ENCODE results near the gene GGT6.

GGT6 gene

DNA sequence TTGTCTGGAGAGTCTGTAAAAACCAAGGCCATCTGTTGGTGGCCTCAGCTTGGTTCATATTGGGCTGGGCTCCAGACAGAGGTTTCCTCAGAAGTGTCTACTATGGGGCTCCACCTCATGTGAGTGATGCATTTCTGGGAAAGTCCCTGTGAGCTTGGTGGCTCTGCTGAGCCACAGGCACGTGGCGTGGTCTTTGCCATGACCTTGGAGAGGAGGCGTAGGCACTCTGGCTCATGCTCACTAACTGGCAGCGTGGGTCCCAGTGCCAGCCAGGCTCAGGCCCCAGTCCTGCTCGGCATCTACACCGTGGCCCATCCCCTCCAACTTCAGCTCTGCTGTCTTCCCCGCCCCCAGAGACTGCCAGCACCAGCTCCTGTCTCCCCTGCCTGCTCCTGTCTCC lies 13.3 kb upstream of the GGT6 start:
- Mint-ChIP-seq H3K27ac (no peak overlapping the region), H3K4me1 (ENCODE audit: low read depth) (peaks cover 13% of the 10 kb centered on the region), H3K27me3 (ENCODE audit: low read depth) (peaks cover 21% of the 10 kb centered on the region), H3K4me3 (no peak overlapping the region), H3K36me3 (ENCODE audit: low read depth) (no peaks in the 10 kb centered on the region), H3K9me3 (no peaks in the 10 kb centered on the region)

DNA sequence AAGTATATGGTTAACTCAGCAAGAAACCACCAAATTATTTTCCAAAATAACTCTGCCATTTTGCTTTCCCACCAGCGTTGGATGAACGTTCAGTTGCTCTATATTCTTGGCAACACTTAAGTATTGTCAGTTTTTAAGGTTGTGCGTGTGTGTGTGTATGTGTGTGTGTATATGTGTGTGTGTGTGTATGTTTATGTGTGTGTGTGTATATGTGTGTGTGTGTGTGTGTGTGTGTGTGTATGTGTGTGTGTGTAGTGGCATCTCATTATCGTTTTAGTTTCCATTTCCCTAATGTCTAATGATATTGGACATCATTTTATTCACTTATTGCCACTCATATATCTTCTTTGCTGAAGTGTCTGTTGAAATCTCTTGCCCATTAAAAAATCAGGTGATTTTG lies 12.7 kb upstream of the GGT6 start:
- H3K9me3 Mint-ChIP-seq: no peaks in the 10 kb centered on the region
- H3K4me1 Mint-ChIP-seq (ENCODE audit: low read depth): peaks cover 13% of the 10 kb centered on the region
- peaks cover 24% of the 10 kb centered on the region for H3K27me3 Mint-ChIP-seq (ENCODE audit: low read depth)
- H3K27ac Mint-ChIP-seq: no peak overlapping the region
- no peaks in the 10 kb centered on the region for H3K36me3 Mint-ChIP-seq (ENCODE audit: low read depth)
- no peak overlapping the region for H3K4me3 Mint-ChIP-seq

DNA sequence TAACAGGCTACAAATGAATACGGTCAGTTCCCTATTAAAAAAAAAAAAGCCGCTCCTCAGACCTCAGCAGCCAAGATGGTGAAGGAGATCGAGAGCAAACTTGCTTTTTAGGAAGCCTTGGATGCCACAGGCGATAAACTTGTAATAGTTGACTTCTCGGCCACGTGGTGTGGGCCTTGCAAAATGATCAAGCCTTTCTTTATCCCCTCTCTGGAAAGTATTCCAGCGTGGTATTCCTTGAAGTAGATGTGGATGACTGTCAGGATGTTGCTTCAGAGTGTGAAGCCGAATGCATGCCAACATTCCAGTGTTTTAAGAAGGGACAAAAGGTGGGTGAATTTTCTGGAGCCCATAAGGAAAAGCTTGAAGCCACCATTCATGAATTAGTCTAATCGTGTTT lies 11.8 kb upstream of the GGT6 start:
- Mint-ChIP-seq H3K27ac (no peak overlapping the region), H3K4me3 (no peak overlapping the region), H3K9me3 (no peaks in the 10 kb centered on the region), H3K4me1 (ENCODE audit: low read depth) (peaks cover 13% of the 10 kb centered on the region), H3K27me3 (ENCODE audit: low read depth) (peaks cover 24% of the 10 kb centered on the region), H3K36me3 (ENCODE audit: low read depth) (no peaks in the 10 kb centered on the region)

DNA sequence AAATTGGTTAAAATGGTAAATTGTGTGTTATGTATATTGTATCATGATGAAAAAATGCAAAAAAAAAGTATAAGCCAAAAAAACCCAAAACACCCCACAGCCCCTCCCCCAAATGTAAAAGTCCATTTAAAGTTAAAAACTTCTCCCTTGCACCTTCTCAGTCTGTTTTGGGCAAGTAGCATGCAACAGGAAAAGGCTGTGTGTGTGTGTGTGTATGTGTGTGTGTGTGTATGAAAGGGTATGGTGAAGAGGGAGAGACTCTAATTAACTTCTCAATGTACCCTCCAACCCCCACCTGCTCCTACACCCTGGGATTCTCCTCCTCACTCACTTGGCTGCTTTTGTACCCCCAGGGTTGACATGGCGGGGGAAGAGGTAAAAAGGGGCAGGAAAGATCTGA lies 9.2 kb upstream of the GGT6 start:
- H3K9me3 Mint-ChIP-seq: no peaks in the 10 kb centered on the region
- H3K36me3 Mint-ChIP-seq (ENCODE audit: low read depth): no peaks in the 10 kb centered on the region
- peaks cover 23% of the 10 kb centered on the region for H3K4me1 Mint-ChIP-seq (ENCODE audit: low read depth)
- no peak overlapping the region for H3K27ac Mint-ChIP-seq
- no peak overlapping the region for H3K4me3 Mint-ChIP-seq
- H3K27me3 Mint-ChIP-seq (ENCODE audit: low read depth): peaks cover 26% of the 10 kb centered on the region

DNA sequence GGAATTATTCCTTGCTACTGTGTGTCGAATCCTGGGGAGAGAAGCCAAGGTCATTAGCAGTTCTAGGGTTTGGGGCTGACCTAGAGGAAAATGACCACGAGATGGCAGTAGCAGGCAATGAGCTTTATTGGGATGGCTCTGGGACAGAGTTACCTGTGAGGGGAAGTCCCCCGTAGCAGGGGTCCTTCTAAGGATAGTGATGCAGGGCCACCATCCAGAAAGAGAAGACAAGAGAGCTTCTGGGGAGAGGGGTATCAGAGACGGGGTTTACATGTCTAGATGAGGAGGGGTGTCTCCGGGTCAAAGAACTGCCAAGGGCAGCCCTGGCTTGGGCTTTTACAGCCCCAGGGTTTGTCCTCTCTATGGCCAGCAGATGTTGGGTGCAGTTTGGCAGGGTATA lies 6.4 kb upstream of the GGT6 start:
- Mint-ChIP-seq H3K9me3 (no peaks in the 10 kb centered on the region), H3K4me1 (ENCODE audit: low read depth) (peaks cover 32% of the 10 kb centered on the region), H3K36me3 (ENCODE audit: low read depth) (no peaks in the 10 kb centered on the region), H3K4me3 (no peak overlapping the region), H3K27me3 (ENCODE audit: low read depth) (peaks cover 15% of the 10 kb centered on the region), H3K27ac (no peak overlapping the region)

DNA sequence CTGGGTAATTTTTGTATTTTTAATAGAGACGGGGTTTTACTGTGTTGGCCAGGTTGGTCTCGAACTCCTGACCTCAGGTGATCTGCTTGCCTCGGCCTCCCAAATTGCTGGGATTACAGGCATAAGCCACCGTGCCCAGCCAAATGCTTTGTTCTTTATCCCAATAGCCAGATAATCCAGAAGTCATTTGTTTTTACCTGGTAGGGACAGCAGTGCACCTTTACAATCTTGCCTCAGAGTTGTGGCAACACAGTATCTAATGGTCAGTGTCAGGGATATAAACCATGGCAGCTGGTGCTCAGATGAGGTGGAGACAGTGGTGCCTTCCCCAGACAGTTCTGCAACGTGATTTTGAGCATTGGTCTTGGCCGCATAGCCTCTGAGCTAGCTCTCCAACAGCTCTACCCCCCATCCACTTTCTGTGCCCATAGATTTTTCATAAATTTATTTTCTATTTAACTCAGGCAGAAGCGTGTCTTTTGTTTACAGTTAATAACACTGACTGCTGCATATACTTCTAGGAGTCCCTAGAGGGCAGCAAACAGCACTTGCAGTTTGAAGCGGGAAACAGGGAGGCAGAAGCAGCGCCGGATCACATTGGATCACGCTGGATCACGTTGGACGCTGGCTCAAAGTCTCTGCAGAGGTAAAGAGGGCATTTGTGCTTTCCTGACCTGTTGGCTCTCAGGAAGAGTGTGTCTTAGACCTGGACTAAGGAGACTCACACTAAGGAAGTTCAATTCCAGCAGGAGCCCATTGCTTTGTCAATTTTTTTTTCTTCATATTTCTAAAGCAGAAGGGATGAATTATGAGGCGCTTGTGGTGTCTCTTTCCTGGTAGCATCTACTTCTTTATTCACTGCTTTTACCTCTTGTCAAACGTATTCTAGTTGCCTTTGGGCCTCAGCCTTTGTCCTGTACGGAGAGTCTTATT lies 5.1 kb upstream of the GGT6 start:
- Mint-ChIP-seq H3K27me3 (ENCODE audit: low read depth) (peaks cover 15% of the 10 kb centered on the region), H3K27ac (peak overlapping the region; percentile 42), H3K4me1 (ENCODE audit: low read depth) (peaks cover 35% of the 10 kb centered on the region), H3K4me3 (no peak overlapping the region), H3K36me3 (ENCODE audit: low read depth) (no peaks in the 10 kb centered on the region), H3K9me3 (no peaks in the 10 kb centered on the region)

DNA sequence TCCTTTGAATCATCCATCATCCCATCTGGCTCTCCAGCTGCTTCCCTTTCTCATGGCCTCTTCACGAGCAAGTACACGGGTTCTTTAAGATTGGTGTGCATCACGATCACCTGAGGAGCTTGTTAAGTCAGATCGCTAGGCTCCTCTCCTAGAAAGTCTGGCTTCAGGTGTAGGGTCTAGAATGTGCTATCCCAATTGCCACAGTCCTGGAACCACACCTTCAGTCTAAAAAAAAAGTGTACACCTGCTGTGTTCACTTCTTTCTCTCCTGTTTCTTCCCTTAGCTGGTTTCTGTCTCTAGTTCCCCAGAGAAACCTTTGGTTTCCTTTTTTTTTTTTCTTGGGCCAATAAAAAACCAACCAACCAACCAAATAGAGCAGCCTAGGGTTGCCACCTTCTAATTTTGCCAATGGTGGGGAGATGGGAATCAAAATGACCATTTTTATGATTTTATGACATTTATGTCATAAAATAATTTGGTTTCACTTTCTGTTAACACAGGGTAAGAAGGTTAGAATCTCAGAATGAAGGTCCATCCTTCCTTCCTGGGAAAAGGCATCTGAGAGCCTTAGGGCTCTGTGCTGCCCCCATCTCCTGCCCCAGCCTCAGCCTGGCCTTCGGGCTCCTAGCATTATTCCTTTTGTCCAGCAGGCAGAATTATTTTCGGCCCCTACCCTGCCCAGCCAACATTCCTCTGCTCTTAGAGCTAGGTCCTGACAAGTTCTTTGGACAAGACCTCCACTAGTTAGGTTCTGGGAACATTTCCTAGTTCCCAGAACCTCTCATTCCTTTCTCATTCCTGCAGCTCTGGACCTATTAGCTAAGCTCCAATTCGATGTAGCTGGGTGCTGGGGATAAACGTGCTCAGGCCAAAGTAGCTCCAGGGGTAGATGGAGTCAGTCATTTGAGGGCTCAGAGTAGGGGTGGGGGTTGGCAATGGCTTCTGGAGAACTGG lies 1.9 kb upstream of the GGT6 start:
- H3K9me3 Mint-ChIP-seq: no peaks in the 10 kb centered on the region
- no peaks in the 10 kb centered on the region for H3K36me3 Mint-ChIP-seq (ENCODE audit: low read depth)
- H3K27me3 Mint-ChIP-seq (ENCODE audit: low read depth): peaks cover 5% of the 10 kb centered on the region
- peak overlapping the region; percentile 31 for H3K4me3 Mint-ChIP-seq
- peak overlapping the region; percentile 78 for H3K27ac Mint-ChIP-seq
- H3K4me1 Mint-ChIP-seq (ENCODE audit: low read depth): peaks cover 34% of the 10 kb centered on the region

DNA sequence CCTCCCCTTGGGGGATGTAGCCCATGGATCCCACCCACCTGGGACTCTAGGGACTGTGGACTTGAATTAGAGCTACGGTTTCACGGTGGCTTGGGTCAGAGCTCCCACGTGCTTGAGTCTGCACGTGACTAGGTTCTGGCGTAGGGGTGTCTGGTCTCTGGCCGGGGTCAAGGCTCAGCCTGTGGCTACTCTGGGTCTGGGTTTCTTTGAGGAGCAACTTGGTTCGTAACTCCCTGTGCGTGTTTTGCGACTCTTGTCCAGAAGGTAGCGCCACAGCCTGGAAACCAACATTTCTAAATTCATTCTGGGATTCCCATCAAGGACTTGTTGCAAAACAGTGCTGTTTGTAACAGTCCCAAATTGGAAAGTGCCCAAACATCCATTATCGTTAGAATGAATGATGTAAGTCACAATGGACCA lies 470 bp upstream of the GGT6 start:
- Mint-ChIP-seq H3K4me1 (ENCODE audit: low read depth) (peaks cover 37% of the 10 kb centered on the region), H3K36me3 (ENCODE audit: low read depth) (no peaks in the 10 kb centered on the region), H3K4me3 (no peak overlapping the region), H3K27ac (peak overlapping the region; percentile 27), H3K27me3 (ENCODE audit: low read depth) (no peaks in the 10 kb centered on the region), H3K9me3 (no peaks in the 10 kb centered on the region)

DNA sequence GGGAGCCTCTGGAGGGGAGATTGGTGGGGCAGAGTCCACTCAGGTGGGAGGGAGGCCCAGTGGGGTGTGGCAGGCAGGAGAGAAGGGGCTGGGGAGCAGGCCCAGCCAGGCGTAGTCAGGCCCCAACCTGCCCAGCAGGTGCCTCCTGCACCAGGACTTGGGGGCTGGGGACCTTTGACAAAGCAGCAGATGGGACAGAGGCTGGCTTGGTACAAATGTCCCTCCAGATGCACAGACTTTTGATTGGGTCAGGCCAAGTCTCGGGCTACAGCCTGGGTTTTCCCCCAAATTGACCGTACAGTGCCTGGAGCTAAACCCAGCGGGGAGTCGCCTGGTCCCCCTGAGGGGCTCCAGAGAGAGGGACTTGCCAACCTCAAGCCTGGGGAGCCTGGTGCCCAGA lies 411 bp downstream of the GGT6 start:
- H3K4me3 Mint-ChIP-seq: no peak overlapping the region

DNA sequence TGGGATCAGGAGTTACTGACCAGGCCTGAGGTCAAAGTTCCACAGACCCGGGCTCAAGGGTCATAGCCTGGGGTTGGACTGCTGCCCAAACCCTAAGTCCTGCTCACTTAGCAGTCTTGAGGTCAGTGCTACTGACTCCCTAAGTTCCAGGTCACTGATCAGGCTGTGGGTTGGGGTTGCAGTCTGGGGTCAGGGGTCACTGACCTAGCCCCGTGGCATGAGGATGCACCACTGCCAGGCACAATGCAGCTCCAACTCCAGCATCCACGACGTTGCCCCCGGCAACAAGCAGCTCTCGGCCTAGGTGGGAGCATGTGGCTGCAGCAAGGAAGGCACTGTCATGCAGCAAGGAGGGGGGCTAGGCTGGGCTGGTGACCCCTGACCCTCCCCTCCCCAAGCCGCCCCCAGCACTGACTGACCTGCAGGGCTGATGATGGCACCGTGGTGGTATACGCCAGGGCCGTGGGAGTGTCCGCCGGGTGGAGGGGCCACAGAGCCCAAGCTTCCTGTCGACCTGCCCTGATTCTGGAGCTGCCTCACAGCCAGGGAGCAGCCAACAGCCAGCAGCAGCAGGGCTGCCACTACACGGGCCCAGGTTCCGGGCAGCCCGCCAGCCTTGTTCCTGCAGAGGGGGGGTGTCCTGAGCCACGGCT lies 1.1 kb downstream of the GGT6 start:
- H3K4me3 Mint-ChIP-seq: no peak overlapping the region
- H3K27ac Mint-ChIP-seq: no peak overlapping the region
- no peaks in the 10 kb centered on the region for H3K9me3 Mint-ChIP-seq
- no peaks in the 10 kb centered on the region for H3K36me3 Mint-ChIP-seq (ENCODE audit: low read depth)
- no peaks in the 10 kb centered on the region for H3K27me3 Mint-ChIP-seq (ENCODE audit: low read depth)
- peaks cover 42% of the 10 kb centered on the region for H3K4me1 Mint-ChIP-seq (ENCODE audit: low read depth)

More for the DNA sequence above, 411 bp downstream of the GGT6 start:
- Mint-ChIP-seq H3K36me3 (ENCODE audit: low read depth) (no peaks in the 10 kb centered on the region), H3K27me3 (ENCODE audit: low read depth) (no peaks in the 10 kb centered on the region), H3K27ac (peak overlapping the region; percentile 55), H3K9me3 (no peaks in the 10 kb centered on the region), H3K4me1 (ENCODE audit: low read depth) (peaks cover 36% of the 10 kb centered on the region)

DNA sequence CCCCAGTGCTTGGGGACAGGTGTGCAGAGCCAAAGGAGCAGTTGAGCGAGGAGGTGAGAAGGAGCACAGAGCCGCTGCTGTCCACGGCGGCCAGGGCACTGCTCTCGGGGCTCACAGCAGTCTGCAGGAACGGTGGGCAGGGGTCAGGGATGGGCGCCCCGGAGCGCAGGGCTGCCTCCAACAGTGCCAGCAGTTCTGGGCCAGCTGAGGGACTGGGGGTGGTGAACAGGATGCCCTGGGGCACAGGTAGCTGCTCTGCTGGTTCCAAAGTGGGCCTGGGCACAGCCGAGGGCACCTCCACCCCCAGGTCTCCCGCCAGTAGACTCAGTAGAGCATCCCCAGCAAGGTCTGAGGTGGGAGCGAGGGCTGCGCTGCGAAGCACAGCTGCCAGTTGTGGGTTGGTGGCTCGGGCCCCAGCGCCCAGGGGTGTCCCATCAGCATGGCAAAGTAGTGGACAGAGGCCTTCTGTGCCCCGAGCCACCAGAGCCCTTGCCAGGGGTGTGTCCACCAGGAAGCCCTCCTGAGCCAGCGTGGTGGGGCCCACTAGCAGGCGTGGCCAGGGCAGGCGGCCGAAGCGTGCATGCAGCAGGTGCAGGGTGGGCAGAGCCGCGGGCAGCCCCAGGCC lies 1.9 kb downstream of the GGT6 start:
- H3K4me3 Mint-ChIP-seq: no peak overlapping the region
- H3K36me3 Mint-ChIP-seq (ENCODE audit: low read depth): no peaks in the 10 kb centered on the region
- no peaks in the 10 kb centered on the region for H3K9me3 Mint-ChIP-seq
- no peak overlapping the region for H3K27ac Mint-ChIP-seq
- peaks cover 44% of the 10 kb centered on the region for H3K4me1 Mint-ChIP-seq (ENCODE audit: low read depth)
- H3K27me3 Mint-ChIP-seq (ENCODE audit: low read depth): no peaks in the 10 kb centered on the region

DNA sequence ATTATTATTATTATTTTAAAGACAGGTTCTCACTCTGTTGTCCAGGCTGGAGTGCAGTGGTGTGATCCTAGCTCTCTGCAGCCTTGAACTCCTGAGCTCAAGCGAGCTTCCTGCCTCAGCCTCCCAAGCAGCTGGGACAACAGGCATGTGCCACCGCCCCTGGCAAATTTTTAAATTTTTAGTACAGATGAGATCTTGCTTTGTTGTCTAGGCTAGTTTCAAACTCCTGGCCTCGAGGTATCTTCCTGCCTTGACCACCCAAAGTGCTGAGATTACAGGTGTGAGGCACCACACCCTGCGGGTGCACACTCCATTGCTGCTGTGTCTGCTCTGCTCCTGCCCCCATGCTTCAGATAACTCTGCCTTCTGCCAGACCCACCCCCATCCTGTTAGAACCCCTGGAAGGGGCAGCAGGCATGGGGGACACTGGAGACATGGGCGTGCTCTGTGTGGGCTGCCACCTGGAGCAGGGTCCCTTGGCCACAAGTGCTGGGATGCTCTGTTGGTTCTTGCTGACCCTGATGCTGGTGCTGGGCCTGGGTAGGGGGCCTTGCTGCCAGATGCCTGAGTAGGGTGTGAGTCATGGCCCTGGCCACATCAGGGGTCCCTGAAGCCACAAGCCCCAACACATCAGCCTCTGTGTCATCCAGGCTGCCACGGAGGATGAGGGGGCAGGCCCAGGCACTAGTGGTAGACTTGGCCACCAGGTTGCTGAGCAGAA lies 2.6 kb downstream of the GGT6 start:
- no peaks in the 10 kb centered on the region for H3K9me3 Mint-ChIP-seq
- no peak overlapping the region for H3K27ac Mint-ChIP-seq
- no peak overlapping the region for H3K4me3 Mint-ChIP-seq
- H3K4me1 Mint-ChIP-seq (ENCODE audit: low read depth): peaks cover 37% of the 10 kb centered on the region
- H3K36me3 Mint-ChIP-seq (ENCODE audit: low read depth): no peaks in the 10 kb centered on the region
- H3K27me3 Mint-ChIP-seq (ENCODE audit: low read depth): no peaks in the 10 kb centered on the region

DNA sequence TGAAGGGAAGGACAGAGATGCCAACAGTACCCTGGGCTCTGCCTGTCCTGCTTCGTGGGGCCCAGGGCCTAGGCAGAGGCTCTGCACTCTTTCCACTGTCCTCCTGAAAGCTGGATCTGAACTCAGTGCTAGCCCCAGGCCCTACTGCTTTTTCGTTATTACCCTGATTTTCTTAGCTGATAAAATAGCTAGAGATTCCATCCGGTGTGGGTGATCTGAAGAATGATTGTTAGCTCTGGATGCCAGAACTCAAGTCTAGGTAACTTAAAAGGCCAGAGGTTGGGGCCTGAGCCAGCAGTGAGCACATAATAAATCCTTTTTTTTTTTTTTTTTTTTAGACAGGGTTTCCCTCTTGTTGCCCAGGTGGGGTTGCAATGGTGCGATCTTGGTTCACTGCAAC lies 3.4 kb downstream of the GGT6 start:
- H3K27me3 Mint-ChIP-seq (ENCODE audit: low read depth): no peaks in the 10 kb centered on the region
- H3K4me1 Mint-ChIP-seq (ENCODE audit: low read depth): peaks cover 29% of the 10 kb centered on the region
- H3K4me3 Mint-ChIP-seq: no peak overlapping the region
- H3K27ac Mint-ChIP-seq: no peak overlapping the region
- peaks cover 3% of the 10 kb centered on the region for H3K36me3 Mint-ChIP-seq (ENCODE audit: low read depth)
- H3K9me3 Mint-ChIP-seq: no peaks in the 10 kb centered on the region

Measured in T-helper 1 cell treated with Interleukin-12 subunit alpha and Interleukin-12 subunit beta and Interleukin-4 antibody, amounts not matched to agents 30 μg/mL and 1 μg/mL, for 36 hours (primary cell).